Colonic mucosa (tissue), 4 donors: ENCODE measurements around the gene SEM1. TPM values are rescaled to one million over a fixed set of nuclear protein-coding genes. Genes with fewer than 3 reads are reported as not detected.

Experiments
- DNase-seq: peaks from one replicate; pipeline ENCODE4 v3.0.0-alpha.2; 2020
- H3K27ac ChIP-seq: fragments of 200-600 bp; one replicate; pipeline ENCODE4 v1.8.0; 2021
- H3K27me3 ChIP-seq: fragments of 200-600 bp; one replicate; pipeline ENCODE4 v1.8.0; 2021
- H3K36me3 ChIP-seq: fragments of 200-600 bp; one replicate; pipeline ENCODE4 v1.8.0; 2021
- H3K4me1 ChIP-seq: fragments of 200-600 bp; one replicate; pipeline ENCODE4 v1.8.0; 2021; ENCODE audit warnings: mild to moderate bottlenecking
- H3K4me3 ChIP-seq: fragments of 200-600 bp; one replicate; pipeline ENCODE4 v1.8.0; 2021
- H3K9ac ChIP-seq, 2 donors: one replicate each; pipeline ENCODE4 v1.7.0; 2013; ENCODE audit warnings: control low read depth in 2 of 2, low read depth in 2 of 2, low read length in 2 of 2
- H3K9me3 ChIP-seq: fragments of 200-600 bp; one replicate; pipeline ENCODE4 v1.8.0; 2021
- CTCF ChIP-seq: fragments of 200-600 bp; IDR thresholded peaks from one replicate; pipeline ENCODE4 v1.8.0; 2022; ENCODE audit warnings: antibody characterized with exemption, mild to moderate bottlenecking
- intact Hi-C: fragments of 100-400 bp; cut with DNase I; formaldehyde crosslinking; loops from one replicate; pipeline ENCODE4 v1.14.1; 2022
- total RNA-seq, 2 donors: library from RNA; stranded (reverse); fragmentation: NEBNext Ultra II Directional in 1 of 2; extraction: Animal tissue kit (Norgen Biotek cat#: 25700) in 1 of 2; gene quantifications; one replicate each; pipeline ENCODE4 v1.2.1, GENCODE V29; 2021
- donor health status: healthy.
- donor health status: DM: no; HTN: no; CAD: no.
- donor health status: DM: no; HTN: no; CAD: no.

Gene SEM1
- total RNA-seq, 2 donors from 2014 or later: 46.3 to 53.5 TPM

- H3K27ac ChIP-seq: no peak overlapping the region
- H3K4me1 ChIP-seq: no peaks in the 10 kb centered on the region
- TF ChIP-seq CTCF: no peak
- no peak overlapping the region for H3K9ac ChIP-seq
- no peaks in the 10 kb centered on the region for H3K27me3 ChIP-seq
- DNase-seq: no peak
- H3K4me3 ChIP-seq: no peak overlapping the region
- no peaks in the 10 kb centered on the region for H3K9me3 ChIP-seq
- no peaks in the 10 kb centered on the region for H3K36me3 ChIP-seq
- intact Hi-C loops: no loop called here
Measured at GRCh38 chr7:96676919-96677318, 32.7 kb downstream of the SEM1 start.

DNA sequence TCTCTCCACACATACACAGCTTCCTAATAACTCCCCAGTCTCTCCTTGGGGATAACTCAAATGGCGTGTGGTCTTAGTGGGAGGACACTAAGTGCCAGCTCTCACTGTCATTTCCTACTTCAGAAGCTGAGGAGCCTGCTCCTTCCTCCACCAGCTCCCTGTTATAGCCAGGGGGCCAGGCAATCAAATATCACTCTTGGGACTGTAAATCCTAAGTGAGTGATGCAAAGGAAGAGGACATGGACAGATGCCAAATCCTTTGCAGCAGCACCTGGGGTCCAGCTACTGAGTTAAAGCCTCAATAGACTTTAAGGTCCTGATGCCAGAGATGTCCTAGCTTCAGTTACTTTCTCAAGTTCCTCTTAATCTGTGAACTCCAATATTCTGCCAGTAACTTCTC lies 34.1 kb downstream of the SEM1 start:
- DNase-seq: no peak
- Histone ChIP-seq H3K4me1 (no peaks in the 10 kb centered on the region), H3K36me3 (no peaks in the 10 kb centered on the region), H3K27ac (no peak overlapping the region), H3K9me3 (no peaks in the 10 kb centered on the region), H3K4me3 (no peak overlapping the region), H3K9ac (no peak overlapping the region), H3K27me3 (no peaks in the 10 kb centered on the region)
- intact Hi-C loops: loop anchor here (2.0 kb wide), 1 partner anchor 21 kb away; no protein-coding TSS in a partner anchor
- TF ChIP-seq CTCF: no peak

GRCh38 chr7:96674565-96674964 lies 35.1 kb downstream of the SEM1 start:
- no peak overlapping the region for H3K9ac ChIP-seq
- no peaks in the 10 kb centered on the region for H3K4me1 ChIP-seq
- no peak for TF ChIP-seq CTCF
- H3K4me3 ChIP-seq: no peak overlapping the region
- H3K36me3 ChIP-seq: no peaks in the 10 kb centered on the region
- no peaks in the 10 kb centered on the region for H3K9me3 ChIP-seq
- DNase-seq: no peak
- no peak overlapping the region for H3K27ac ChIP-seq
- H3K27me3 ChIP-seq: no peaks in the 10 kb centered on the region
- intact Hi-C loops: loop anchor here (2.0 kb wide), 1 partner anchor 20 kb away; no protein-coding TSS in a partner anchor

- intact Hi-C loops: no loop called here
- no peak for TF ChIP-seq CTCF
- no peak overlapping the region for H3K4me3 ChIP-seq
- no peak for DNase-seq
- no peaks in the 10 kb centered on the region for H3K36me3 ChIP-seq
- H3K9ac ChIP-seq: no peak overlapping the region
- no peaks in the 10 kb centered on the region for H3K4me1 ChIP-seq
- H3K27ac ChIP-seq: no peak overlapping the region
- no peaks in the 10 kb centered on the region for H3K27me3 ChIP-seq
- H3K9me3 ChIP-seq: no peaks in the 10 kb centered on the region
Measured at GRCh38 chr7:96671854-96672253, 37.8 kb downstream of the SEM1 start.

DNA sequence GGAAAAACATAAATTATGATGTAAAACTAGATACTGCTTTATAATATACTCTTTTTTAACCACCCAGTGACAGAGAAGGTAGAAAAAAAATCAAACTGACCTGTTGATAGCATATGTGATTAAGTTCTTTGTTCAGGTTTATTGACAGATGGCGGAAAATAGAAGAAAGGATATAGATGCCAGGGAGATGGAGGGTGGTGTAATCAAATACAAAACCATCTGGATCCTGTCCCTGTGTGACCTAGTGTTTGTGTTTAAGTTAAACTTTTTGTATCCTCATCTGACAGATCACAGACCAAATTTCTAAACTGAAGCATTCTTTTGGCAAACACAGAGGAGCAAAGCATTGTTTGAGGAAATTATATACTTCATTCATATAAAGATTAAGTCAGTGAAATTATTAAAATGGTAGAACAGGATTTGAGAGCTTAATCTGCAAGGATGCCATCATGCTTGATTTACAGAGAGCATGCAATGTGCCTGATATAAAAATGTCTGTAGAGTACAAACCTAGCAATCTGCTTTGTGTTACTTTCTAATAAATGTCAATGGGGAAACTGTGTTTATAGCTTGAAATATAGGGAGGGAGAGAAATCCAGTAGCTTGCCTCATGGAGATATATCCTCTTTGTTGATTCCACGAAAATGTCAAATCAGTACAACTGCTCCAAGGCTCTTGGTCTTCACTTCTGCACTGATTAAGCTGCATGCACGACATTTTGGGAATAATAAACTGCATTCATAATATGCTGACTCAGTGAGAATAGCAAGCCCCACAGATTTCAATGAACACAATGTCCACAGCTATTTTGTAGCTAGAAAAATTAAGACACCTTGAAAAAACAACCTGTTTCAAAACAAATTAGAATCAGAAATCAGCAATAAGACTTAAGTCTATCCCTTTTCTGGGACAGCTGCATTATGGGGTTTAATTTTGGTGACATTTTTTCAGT lies 39.0 kb downstream of the SEM1 start:
- intact Hi-C loops: no loop called here
- no peak overlapping the region for H3K4me3 ChIP-seq
- H3K27me3 ChIP-seq: no peaks in the 10 kb centered on the region
- no peak overlapping the region for H3K27ac ChIP-seq
- no peak for TF ChIP-seq CTCF
- H3K36me3 ChIP-seq: no peaks in the 10 kb centered on the region
- DNase-seq: no peak
- no peak overlapping the region for H3K9ac ChIP-seq
- H3K9me3 ChIP-seq: no peaks in the 10 kb centered on the region
- no peaks in the 10 kb centered on the region for H3K4me1 ChIP-seq
